Stimulated activated CD4-positive, alpha-beta T cell treated with anti-CD3 and anti-CD28 coated beads, Interleukin-2, amount 100 ng/mL, for 4 hours (primary cell): ENCODE measurements around the gene FAM180A.
"Not testable (repeated sequence)": the region's sequence is repeated elsewhere in the genome, so short reads cannot be mapped to it uniquely, and the experiment has no call there.

Experiments used
- DNase-seq: peaks from one replicate; pipeline ENCODE4 v3.0.0-alpha.2; 2020; ENCODE audit warnings: low read depth

FAM180A gene

GRCh38 chr7:135748770-135749169 lies at the start of gene FAM180A:
Gene FAM180A, minus strand, starts transcription at chr7:135748813. Its CDS starts 233 bp downstream, at chr7:135748580.
- no peak for DNase-seq

DNA sequence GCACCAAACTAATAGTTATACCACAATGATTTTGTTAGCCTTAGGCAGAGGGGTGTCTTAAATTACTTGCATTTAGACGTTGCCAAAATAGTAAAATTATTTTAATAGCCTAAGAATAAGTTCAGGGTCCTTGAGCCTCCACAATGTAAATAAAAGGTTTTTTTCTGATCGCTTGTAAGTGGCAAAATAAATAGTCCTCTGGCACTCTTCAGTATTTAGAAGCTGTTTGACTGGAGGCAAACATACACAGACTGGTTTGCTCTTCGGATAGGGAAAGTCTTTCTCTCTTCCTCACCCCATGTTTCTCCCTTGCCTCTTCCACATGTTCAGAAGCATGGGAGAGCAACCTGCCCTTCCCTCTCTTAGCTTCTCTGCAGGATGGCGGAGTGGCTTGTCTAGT lies 49.5 kb upstream of the FAM180A start:
- no peak for DNase-seq

DNA sequence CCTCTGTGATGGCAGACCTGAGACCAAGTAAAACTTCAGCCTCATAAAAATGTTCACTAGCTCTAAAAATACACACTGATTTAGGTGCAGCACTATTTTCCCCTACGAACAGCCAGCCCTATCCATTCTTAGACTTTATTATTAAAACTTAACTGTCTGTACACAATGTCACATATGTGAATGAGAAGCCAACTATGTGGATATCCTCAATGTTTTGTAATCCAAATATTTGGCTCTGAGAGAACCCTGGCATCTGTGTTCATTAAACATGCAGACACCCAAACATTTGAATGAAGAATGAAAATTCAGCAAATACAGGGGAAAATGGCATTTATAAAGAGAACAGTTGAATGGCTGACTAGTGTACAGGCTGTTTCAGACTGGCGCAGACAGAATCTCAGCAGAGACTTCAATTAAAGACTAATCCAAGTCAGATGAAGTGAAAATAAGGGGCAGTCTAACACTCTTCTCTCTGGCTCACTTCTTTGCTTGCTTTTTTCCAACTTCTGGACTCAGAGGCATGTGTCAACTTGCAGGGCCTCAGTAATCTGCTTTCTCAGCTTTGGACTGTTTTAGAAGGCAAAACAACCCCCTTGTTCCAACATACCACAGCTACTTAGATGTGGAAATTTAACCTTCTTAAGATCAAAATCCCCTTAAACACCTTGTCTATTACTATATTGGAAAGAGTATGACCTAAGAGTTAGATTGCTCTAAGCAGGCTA lies 47.4 kb upstream of the FAM180A start:
- DNase-seq, result no peak

- no peak for DNase-seq
Measured at GRCh38 chr7:135793841-135794240, 45.2 kb upstream of the FAM180A start.

DNA sequence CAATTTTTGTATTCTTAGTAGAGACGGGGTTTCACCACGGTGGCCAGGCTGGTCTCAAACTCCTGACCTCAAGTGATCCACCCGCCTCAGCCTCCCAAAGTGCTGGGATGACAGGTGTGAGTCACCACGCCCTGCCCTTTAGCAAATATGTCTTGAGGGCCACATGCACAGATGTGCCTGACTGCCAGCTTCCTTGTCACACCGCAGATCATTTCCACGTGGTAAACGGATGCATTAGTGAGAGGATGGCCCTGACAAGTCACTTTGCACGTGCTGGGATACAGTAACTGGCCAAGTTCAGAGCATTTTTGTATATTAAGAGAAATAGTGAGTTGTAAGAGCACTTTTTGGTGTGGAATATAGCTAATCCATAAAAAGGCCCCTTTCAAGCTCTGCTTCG lies 44.3 kb upstream of the FAM180A start:
- no peak for DNase-seq

- DNase-seq, result no peak
Measured at GRCh38 chr7:135792363-135792668, 43.7 kb upstream of the FAM180A start.

- DNase-seq, result no peak
Measured at GRCh38 chr7:135791543-135792362, 43.1 kb upstream of the FAM180A start.

GRCh38 chr7:135790371-135790977 lies 41.9 kb upstream of the FAM180A start:
- DNase-seq, result no peak

GRCh38 chr7:135789956-135790355 lies 41.3 kb upstream of the FAM180A start:
- no peak for DNase-seq

GRCh38 chr7:135789431-135789830 lies 40.8 kb upstream of the FAM180A start:
- no peak for DNase-seq

DNA sequence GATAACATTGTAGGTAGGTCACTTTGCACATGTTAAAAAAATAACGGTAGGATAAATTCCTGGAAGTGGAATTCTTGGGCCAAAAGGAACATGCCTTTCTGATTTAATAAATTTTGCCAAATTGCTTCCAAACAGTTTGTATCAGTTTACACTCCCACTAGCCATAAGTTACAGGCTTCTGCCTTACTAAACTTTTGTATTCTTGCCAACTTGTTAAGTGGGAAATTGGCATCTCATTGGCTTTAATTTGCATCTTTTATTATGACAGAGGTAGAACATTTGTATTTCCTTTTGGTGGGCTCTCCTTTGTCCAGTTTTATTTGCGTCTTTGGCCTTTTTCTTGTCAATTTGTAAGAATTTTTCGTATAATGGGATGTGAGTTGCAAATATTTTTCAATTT lies 38.3 kb upstream of the FAM180A start:
- DNase-seq, result no peak

- DNase-seq, result no peak
Measured at GRCh38 chr7:135785065-135785464, 36.5 kb upstream of the FAM180A start.

DNA sequence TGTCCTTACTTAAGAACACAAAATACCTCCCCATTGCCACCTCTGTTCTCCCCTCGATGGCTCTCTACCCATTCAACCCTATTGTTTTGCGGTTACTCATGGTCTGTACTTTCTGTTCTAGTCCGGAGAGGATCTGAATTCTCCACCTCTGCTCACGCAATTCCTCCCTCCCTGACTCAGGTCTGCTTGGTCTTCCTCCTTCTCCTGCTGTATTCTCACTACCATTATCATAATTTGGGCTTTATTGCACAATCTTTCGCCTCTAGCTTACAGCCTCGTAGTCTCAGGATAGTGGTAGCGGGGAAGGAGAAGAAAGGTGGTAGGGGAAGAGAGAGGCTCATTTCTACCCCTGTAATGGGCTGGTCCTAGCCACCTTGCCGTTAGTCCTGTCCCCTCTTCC lies 35.4 kb upstream of the FAM180A start:
- DNase-seq, result no peak

DNA sequence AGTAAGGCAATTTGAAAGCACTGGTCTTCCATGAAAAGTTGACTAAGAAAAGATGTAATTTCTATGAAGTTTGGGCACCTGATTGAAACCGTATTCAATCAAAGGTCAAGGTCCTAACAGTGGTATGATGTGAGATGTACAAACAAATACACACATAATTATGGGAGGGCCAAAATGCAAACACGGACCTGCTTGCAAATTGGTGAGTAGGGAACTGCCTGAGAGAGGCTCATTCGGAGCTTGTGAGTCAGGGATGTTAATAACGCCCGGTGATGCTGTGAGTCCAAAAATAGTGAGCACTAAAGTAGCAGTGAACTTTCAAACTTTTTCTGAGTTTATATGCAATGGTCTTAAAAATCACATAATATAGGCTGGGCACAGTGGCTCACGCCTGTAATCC lies 34.2 kb upstream of the FAM180A start:
- DNase-seq, result no peak

- DNase-seq, result no peak
Measured at GRCh38 chr7:135782377-135782776, 33.8 kb upstream of the FAM180A start.

DNA sequence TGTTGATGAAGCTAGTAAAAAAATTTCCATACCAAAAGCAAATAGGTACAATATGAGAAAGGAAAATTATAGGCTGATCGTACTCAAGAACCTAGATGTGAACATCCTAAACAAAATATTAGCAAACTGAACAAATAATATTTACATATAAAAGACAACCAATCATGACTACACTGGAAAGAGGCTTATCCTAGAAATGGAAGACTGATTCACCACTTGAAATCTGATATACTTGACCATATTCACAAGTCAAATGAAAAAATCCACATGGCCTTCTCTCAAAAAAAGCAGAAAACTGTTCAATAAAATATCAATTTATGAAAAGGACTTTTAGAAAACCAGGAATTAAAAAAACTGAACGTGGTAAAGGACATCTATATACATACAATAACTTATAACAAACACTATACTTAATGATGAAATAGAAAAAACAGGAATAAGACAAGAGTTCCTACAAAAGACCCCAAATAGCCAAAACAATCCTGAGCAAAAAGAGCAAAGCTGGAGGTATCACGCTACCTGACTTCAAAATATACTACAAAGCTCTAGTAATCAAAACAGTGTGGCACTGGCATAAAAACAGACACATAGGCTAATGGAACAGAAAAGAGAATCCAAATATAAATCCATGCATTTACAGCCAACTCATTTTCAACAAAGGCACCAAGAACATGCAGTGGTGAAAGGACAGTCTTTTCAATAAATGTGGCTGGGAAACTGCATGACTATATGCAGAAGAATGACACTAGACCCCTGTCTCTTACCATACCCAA lies 29.2 kb upstream of the FAM180A start:
- DNase-seq, result no peak

- DNase-seq, result not testable (repeated sequence)
Measured at GRCh38 chr7:135775915-135776314, 27.3 kb upstream of the FAM180A start.

DNA sequence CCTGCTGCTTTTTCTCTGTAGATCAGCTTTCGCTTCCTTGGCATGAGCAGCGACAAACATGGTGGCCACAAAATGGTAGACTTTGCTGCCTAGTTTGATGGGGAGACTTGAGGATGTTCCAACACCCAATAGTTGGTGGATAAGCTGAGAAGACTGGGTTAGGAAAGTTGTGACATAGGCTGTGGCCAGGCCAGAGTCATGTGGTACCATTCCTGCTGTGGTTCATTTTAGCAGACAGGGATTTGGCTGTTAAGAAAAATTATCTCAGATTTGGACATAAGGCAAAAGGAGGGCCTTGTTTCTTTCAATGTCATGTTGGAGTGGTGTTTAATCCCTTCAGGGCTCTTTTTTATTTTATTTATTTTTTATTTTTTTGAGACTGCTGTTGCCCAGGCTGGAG lies 26.6 kb upstream of the FAM180A start:
- no peak for DNase-seq

- DNase-seq, result no peak
Measured at GRCh38 chr7:135774284-135774683, 25.7 kb upstream of the FAM180A start.

DNA sequence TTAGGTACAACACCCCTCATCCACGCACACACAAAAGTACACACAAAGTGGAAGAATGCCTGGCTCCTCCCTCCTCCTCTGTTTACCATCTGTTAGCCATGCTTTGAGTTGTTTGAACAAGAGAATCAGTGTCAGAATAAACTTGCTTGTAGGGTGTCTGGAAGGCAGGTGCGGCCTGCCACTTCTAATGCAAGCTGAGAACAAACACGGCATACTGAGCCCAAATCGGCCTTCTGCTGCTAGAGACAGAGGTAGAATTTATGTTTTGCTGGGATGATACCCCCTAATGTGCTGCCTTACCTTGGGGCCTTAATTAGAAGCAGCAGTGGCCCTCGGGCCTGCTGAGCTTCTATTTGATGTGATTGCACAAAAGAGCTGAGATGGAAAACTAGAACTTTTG lies 24.9 kb upstream of the FAM180A start:
- no peak for DNase-seq

GRCh38 chr7:135772639-135773222 lies 24.1 kb upstream of the FAM180A start:
- no peak for DNase-seq
